HepG2 (cell line): ENCODE measurements around the gene ZBTB46. TPM values are rescaled to one million over a fixed set of nuclear protein-coding genes. Genes with fewer than 3 reads are reported as not detected.

ENCODE experiments used
- AKNA ChIP-seq: sonication (generic); formaldehyde crosslinking; IDR thresholded peaks from 2 replicates; pipeline ENCODE4 v1.4.0; 2020; ENCODE audit warnings: missing genetic modification reagents, borderline replicate concordance
- BRD4 ChIP-seq: sonication (generic); formaldehyde crosslinking; IDR thresholded peaks from 2 replicates; pipeline ENCODE4 v1.4.0; 2020; ENCODE audit warnings: missing genetic modification reagents
- CC2D1A ChIP-seq: sonication (generic); formaldehyde crosslinking; IDR thresholded peaks from 2 replicates; pipeline ENCODE4 v1.8.1; 2023; ENCODE audit warnings: mild to moderate bottlenecking, missing genetic modification reagents
- FUBP1 ChIP-seq: sonication (generic); formaldehyde crosslinking; IDR thresholded peaks from 2 replicates; pipeline ENCODE4 v1.5.1; 2020; ENCODE audit warnings: missing genetic modification reagents, mild to moderate bottlenecking, borderline replicate concordance
- HDAC1 ChIP-seq: sonication (generic); formaldehyde crosslinking; IDR thresholded peaks from 2 replicates; pipeline ENCODE4 v1.5.1; 2020; ENCODE audit warnings: mild to moderate bottlenecking, missing genetic modification reagents
- MIXL1 ChIP-seq: IDR thresholded peaks from 2 replicates; pipeline ENCODE4 v1.6.1; 2016
- NFE2 ChIP-seq: sonication (generic); formaldehyde crosslinking; IDR thresholded peaks from 2 replicates; pipeline ENCODE4 v1.4.0; 2020; ENCODE audit warnings: missing genetic modification reagents
- SMAD1 ChIP-seq: sonication (generic); formaldehyde crosslinking; IDR thresholded peaks from 2 replicates; pipeline ENCODE4 v1.4.0; 2020; ENCODE audit warnings: missing genetic modification reagents, low read depth, mild to moderate bottlenecking, borderline replicate concordance
- SP140L ChIP-seq: sonication (generic); formaldehyde crosslinking; IDR thresholded peaks from 2 replicates; pipeline ENCODE4 v1.4.0; 2020; ENCODE audit warnings: missing genetic modification reagents, borderline replicate concordance
- ZBTB7A ChIP-seq: sonication (generic); formaldehyde crosslinking; IDR thresholded peaks from 2 replicates; pipeline ENCODE4 v1.8.0; 2022; ENCODE audit warnings: mild to moderate bottlenecking, missing genetic modification reagents
- ZFAT ChIP-seq: sonication (generic); formaldehyde crosslinking; conservative IDR thresholded peaks from 2 replicates; pipeline ENCODE4 v1.8.1; 2023; ENCODE audit warnings: missing genetic modification reagents, inconsistent platforms
- ZFP90 ChIP-seq: sonication (generic); formaldehyde crosslinking; IDR thresholded peaks from 2 replicates; pipeline ENCODE4 v1.8.0; 2022; ENCODE audit warnings: missing genetic modification reagents, mild to moderate bottlenecking, inconsistent platforms, borderline replicate concordance
- ZIK1 ChIP-seq: sonication (generic); formaldehyde crosslinking; IDR thresholded peaks from 2 replicates; pipeline ENCODE4 v1.5.0; 2020; ENCODE audit warnings: mild to moderate bottlenecking, low read depth, missing genetic modification reagents, borderline replicate concordance
- ZNF136 ChIP-seq: sonication (generic); formaldehyde crosslinking; IDR thresholded peaks from 2 replicates; pipeline ENCODE4 v1.8.1; 2022; ENCODE audit warnings: low read depth, mild to moderate bottlenecking, moderate library complexity, missing genetic modification reagents
- ZNF17 ChIP-seq: sonication (generic); formaldehyde crosslinking; IDR thresholded peaks from 2 replicates; pipeline ENCODE4 v1.5.0; 2020; ENCODE audit warnings: mild to moderate bottlenecking, missing genetic modification reagents
- ZNF260 ChIP-seq: sonication (generic); formaldehyde crosslinking; IDR thresholded peaks from 2 replicates; pipeline ENCODE4 v1.4.0; 2020; ENCODE audit warnings: missing genetic modification reagents, low read depth, mild to moderate bottlenecking, borderline replicate concordance
- ZNF30 ChIP-seq: sonication (generic); formaldehyde crosslinking; IDR thresholded peaks from 2 replicates; pipeline ENCODE4 v1.5.0; 2020; ENCODE audit warnings: mild to moderate bottlenecking, missing genetic modification reagents
- ZNF367 ChIP-seq: sonication (generic); formaldehyde crosslinking; IDR thresholded peaks from 2 replicates; pipeline ENCODE4 v1.4.0; 2020; ENCODE audit warnings: missing genetic modification reagents, borderline replicate concordance
- ZNF432 ChIP-seq: sonication (generic); formaldehyde crosslinking; IDR thresholded peaks from 2 replicates; pipeline ENCODE4 v1.5.0; 2020; ENCODE audit warnings: missing genetic modification reagents, mild to moderate bottlenecking, borderline replicate concordance
- ZNF563 ChIP-seq: sonication (generic); formaldehyde crosslinking; IDR thresholded peaks from 2 replicates; pipeline ENCODE4 v1.8.0; 2022; ENCODE audit warnings: mild to moderate bottlenecking, moderate library complexity, missing genetic modification reagents
- ZSCAN20 ChIP-seq: sonication (generic); formaldehyde crosslinking; IDR thresholded peaks from 2 replicates; pipeline ENCODE4 v1.4.0; 2020; ENCODE audit warnings: missing genetic modification reagents, mild to moderate bottlenecking, borderline replicate concordance
- polyA plus RNA-seq, 8 experiments: library from polyadenylated mRNA; depleted of rRNA in 3 of 8; stranded (reverse) in 7 of 8; unstranded in 1 of 8; fragments of >200 nt; fragmentation: Illumina TruSeq in 4 of 8; extraction: Trizol in 4 of 8; gene quantifications; 2 replicates each; pipeline versions ENCODE4 v1.2.1 to v1.2.3, GENCODE V29; 2011 to 2016; ENCODE audit warnings: low read depth in 4 of 8, missing spikeins in 1 of 8, mixed read lengths in 1 of 8; ENCODE audit not compliant: insufficient read depth in 1 of 8
- total RNA-seq, 5 experiments: library from RNA; depleted of rRNA; stranded (reverse); fragments of >200 nt; fragmentation: Illumina TruSeq; extraction: Trizol; gene quantifications; 2 replicates each; pipeline ENCODE4 v1.2.3, GENCODE V29; 2016; ENCODE audit warnings: low read depth in 1 of 5

Gene ZBTB46
- total and polyA plus RNA-seq, 2 of the 13 experiments (the other 11 are each of a cell fraction or from before 2014, with no cell fraction given) = 1.6 to 13.5 TPM

- TF ChIP-seq AKNA = no peak
- no peak for TF ChIP-seq NFE2 (CRISPR knock-in tag)
- TF ChIP-seq SP140L = no peak
- 0 out of 2 replicates have a peak, but pooled peaks have one; percentile 17 for TF ChIP-seq SMAD1
- no peak; the same call in 1 of the 2 replicates for TF ChIP-seq ZIK1 (CRISPR knock-in tag)
- no peak for TF ChIP-seq ZNF136
- TF ChIP-seq ZNF432 = no peak
- TF ChIP-seq ZFP90 = no peak
- TF ChIP-seq ZFAT (CRISPR knock-in tag) = no peak
- TF ChIP-seq HDAC1 = no peak
- no peak for TF ChIP-seq ZNF260 (CRISPR knock-in tag)
- TF ChIP-seq MIXL1 (CRISPR knock-in tag) = no peak
- no peak for TF ChIP-seq ZBTB7A (CRISPR knock-in tag)
- TF ChIP-seq CC2D1A = no peak
- TF ChIP-seq ZNF367 (CRISPR knock-in tag) = no peak
- TF ChIP-seq ZNF17 = no peak
- TF ChIP-seq ZSCAN20 (CRISPR knock-in tag) = no peak
- TF ChIP-seq ZNF563 = no peak
- no peak for TF ChIP-seq FUBP1 (CRISPR knock-in tag)
- no peak for TF ChIP-seq BRD4 (CRISPR knock-in tag)
- TF ChIP-seq ZNF30 (CRISPR knock-in tag) = no peak
These were observed 86.3 kb downstream of the ZBTB46 start (continued) for GRCh38 chr20:63744574-63745423.
